ENCODE measurements around the gene TCAP. TPM values are rescaled to one million over a fixed set of nuclear protein-coding genes. Genes with fewer than 3 reads are reported as not detected.
A peak's percentile ranks its signal among the peaks of the same experiment; 100 is the strongest.

Gene TCAP
- polyA plus RNA-seq, 6 donors from 2014 or later: 0.12 to 0.25 (median 0.24) TPM; not detected in 3

DNA sequence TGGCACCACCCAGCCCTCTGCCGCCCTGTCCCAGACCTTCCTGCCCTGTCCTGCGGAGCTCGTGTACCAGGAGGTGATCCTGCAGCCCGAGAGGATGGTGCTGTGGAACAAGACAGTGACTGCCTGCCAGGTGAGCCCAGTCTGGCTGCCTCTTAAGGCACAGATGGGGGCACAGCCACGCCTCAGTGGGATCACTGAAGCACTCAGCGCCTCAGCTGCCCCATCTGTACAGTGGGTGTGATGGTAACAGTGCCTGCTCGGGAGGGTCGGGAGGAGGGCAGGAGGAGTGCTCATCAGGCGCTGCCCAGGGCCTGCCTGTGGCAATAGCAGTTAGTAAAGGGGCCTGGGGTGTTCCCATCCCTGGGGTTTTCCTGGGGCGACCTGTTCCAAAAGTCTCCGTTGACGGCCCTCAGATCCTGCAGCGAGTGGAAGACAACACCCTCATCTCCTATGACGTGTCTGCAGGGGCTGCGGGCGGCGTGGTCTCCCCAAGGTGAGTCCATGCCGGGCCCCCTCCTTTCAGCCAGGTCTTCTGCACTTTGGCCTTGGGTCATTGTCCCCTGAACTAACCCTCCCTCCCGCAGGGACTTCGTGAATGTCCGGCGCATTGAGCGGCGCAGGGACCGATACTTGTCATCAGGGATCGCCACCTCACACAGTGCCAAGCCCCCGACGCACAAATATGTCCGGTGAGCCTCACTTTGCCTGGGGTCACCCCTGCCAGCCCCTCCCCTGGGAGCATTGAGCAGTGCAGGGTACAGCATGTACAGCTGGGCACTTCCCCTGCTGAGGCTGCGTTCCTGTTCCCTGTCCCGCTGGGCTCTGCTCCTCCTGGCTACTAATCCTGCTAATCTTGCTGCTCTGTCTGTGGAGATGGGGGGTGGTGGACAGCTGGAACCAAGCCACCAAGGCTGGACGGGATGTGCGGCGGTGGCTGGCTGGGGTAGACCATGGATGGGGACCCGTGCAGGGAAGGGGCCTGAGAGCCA is 4.5 kb upstream of the TCAP start:
- ATAC-seq (ENCODE audit: low read depth in 2 of 2) (no peak), DNase-seq (no peak)
- H3K27ac Mint-ChIP-seq: peak overlapping the region; percentile 64 to 95 (median 80)
- peak overlapping the region in 5 of 8 donors; percentile 52 to 85 (median 62) for H3K4me3 Mint-ChIP-seq
- H3K4me1 Mint-ChIP-seq: peaks cover 42 to 65% (median 52%) of the 10 kb centered on the region in 3 donors
- no peaks in the 10 kb centered on the region for H3K9me3 Mint-ChIP-seq
- no peaks in the 10 kb centered on the region for H3K27me3 Mint-ChIP-seq
- H3K36me3 Mint-ChIP-seq: peaks cover 0 to 11% of the 10 kb centered on the region in 2 donors

DNA sequence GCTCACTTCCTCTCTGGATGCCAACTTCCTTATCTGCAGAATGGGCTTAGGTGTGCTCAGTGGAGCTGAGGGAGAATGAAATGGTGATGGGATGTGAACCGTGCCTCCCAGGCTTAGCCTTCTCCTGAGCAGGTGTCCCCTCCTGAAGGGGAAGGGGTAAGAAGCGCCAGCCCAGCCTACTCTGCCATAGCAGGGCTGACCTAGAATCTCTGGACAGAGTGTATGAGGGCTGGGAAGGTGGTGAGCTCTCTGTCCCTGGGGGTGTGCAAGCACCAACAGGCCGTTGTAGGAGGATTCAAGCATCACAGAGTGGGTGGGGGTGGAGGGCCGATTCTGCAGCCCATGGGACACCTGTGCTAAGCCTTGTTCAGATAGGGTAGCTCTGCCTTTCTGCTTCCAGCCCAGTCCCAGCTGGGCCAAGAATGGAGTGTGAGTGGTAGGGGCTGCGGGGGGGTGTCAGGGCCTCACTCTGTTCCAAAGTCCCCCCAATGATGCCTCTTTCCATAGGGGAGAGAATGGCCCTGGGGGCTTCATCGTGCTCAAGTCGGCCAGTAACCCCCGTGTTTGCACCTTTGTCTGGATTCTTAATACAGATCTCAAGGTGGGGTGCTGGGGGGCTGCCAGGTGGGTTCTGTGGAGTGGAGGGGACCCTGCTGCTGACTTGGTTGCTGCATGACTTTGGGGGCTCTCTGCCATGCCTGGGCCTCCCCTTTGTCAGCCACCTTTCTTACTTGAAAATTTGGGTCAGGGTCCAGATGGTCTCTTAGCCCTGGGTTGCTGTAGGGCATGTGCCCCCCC is 3.2 kb upstream of the TCAP start:
- ATAC-seq (ENCODE audit: low read depth in 2 of 2): no peak
- H3K36me3 Mint-ChIP-seq: peaks cover 0 to 9% of the 10 kb centered on the region in 2 donors
- peak overlapping the region in 5 of 8 donors; percentile 34 to 80 (median 52) for H3K4me3 Mint-ChIP-seq
- H3K9me3 Mint-ChIP-seq: no peaks in the 10 kb centered on the region
- H3K27ac Mint-ChIP-seq: peak overlapping the region in 3 of 6 donors; percentile 52 to 79 (median 59)
- H3K4me1 Mint-ChIP-seq: peaks cover 41 to 73% (median 52%) of the 10 kb centered on the region in 3 donors
- no peak for DNase-seq
- H3K27me3 Mint-ChIP-seq: peaks cover 0 to 6% (median 0%) of the 10 kb centered on the region in 3 donors

DNA sequence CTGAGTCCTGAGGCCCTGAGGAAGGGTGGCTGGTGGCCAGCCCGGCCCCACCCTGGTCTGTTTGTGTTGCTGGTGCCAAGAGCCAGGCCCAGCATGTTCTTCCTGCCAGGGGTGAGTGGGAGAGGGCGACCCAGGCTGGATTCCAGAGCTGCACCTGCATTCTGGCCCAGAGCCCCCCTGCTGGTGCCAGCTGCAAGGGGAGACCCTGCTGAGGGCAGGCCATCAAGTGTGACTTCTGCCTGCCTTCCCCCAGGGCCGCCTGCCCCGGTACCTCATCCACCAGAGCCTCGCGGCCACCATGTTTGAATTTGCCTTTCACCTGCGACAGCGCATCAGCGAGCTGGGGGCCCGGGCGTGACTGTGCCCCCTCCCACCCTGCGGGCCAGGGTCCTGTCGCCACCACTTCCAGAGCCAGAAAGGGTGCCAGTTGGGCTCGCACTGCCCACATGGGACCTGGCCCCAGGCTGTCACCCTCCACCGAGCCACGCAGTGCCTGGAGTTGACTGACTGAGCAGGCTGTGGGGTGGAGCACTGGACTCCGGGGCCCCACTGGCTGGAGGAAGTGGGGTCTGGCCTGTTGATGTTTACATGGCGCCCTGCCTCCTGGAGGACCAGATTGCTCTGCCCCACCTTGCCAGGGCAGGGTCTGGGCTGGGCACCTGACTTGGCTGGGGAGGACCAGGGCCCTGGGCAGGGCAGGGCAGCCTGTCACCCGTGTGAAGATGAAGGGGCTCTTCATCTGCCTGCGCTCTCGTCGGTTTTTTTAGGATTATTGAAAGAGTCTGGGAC is 2.4 kb upstream of the TCAP start:
- H3K36me3 Mint-ChIP-seq: peaks cover 0 to 9% of the 10 kb centered on the region in 2 donors
- no peaks in the 10 kb centered on the region for H3K9me3 Mint-ChIP-seq
- DNase-seq: no peak
- peaks cover 0 to 8% (median 0%) of the 10 kb centered on the region in 3 donors for H3K27me3 Mint-ChIP-seq
- H3K4me1 Mint-ChIP-seq: peaks cover 38 to 76% (median 50%) of the 10 kb centered on the region in 3 donors
- H3K27ac Mint-ChIP-seq: peak overlapping the region in 1 of 6 donors; percentile 52
- H3K4me3 Mint-ChIP-seq: no peak overlapping the region
- no peak for ATAC-seq (ENCODE audit: low read depth in 2 of 2)

DNA sequence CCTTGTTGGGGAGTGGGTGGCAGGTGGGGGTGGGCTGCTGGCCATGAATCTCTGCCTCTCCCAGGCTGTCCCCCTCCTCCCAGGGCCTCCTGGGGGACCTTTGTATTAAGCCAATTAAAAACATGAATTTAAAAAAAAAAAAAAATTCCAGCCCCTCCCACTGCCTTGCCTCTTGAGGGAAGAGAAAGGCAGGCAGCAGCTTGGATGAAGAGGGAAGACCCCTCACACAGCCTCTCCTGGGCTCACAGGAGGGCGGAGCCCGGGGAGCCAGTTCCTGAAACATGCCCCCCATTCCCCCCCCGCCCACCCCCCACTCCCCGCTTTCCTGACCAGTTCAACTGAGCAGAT is 1.8 kb upstream of the TCAP start:
- ATAC-seq (ENCODE audit: low read depth in 2 of 2): no peak
- no peak overlapping the region for H3K4me3 Mint-ChIP-seq
- no peak for DNase-seq
- H3K4me1 Mint-ChIP-seq: peaks cover 33 to 75% (median 47%) of the 10 kb centered on the region in 3 donors
- peaks cover 0 to 9% of the 10 kb centered on the region in 2 donors for H3K36me3 Mint-ChIP-seq
- H3K27me3 Mint-ChIP-seq: peaks cover 0 to 9% (median 2%) of the 10 kb centered on the region in 3 donors
- H3K27ac Mint-ChIP-seq: no peak overlapping the region
- no peaks in the 10 kb centered on the region for H3K9me3 Mint-ChIP-seq

DNA sequence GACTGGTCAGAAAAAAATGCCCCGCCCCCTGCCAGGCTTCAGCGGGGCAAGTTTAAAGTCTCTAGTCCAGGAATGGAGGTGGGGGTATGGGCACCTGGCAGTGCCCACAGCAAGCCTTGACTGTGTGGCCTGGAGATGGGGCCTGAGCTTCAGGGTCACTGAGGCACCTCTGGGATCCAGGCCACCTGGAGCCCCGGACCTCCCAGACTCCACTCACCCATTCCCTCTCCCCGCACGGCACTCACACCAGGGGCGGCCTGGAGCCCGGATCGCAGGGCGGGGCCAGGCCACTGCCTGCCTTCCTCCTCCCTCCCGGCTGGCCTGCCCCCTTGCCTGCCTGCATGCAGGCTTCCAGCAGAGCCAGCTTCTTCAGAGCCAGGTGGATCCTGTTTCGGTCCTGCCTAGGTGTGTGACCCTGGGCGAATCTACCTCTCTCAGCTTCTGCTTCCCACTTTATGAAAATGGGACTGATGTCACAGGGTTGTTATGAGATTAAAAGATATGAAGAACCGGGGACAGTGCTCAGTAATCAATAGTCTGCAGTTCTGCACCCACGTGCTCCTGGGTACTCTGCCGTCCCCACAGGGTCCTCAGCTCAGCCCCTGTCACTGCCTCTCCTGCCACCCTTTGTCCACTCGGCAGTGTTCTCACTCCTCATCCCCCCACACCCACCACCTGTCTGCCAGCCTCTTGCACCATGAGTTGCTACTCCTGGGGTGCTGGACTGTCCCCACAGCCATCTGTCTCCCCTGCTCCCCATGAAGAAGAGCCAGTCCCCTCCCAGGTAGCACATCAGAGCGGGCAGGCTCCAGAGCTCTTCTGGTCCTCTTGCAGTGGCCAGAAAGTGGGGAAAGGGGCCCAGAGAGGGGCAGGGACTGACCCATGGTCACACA is 1.2 kb upstream of the TCAP start:
- ATAC-seq (ENCODE audit: low read depth in 2 of 2) (no peak), DNase-seq (no peak)
- Mint-ChIP-seq H3K4me1 (peaks cover 33 to 75% (median 46%) of the 10 kb centered on the region in 3 donors), H3K36me3 (peaks cover 0 to 9% of the 10 kb centered on the region in 2 donors), H3K27ac (peak overlapping the region in 2 of 6 donors; percentile 31 to 74), H3K9me3 (no peaks in the 10 kb centered on the region), H3K4me3 (peak overlapping the region in 1 of 8 donors; percentile 3), H3K27me3 (peaks cover 5 to 15% (median 8%) of the 10 kb centered on the region in 3 donors)

DNA sequence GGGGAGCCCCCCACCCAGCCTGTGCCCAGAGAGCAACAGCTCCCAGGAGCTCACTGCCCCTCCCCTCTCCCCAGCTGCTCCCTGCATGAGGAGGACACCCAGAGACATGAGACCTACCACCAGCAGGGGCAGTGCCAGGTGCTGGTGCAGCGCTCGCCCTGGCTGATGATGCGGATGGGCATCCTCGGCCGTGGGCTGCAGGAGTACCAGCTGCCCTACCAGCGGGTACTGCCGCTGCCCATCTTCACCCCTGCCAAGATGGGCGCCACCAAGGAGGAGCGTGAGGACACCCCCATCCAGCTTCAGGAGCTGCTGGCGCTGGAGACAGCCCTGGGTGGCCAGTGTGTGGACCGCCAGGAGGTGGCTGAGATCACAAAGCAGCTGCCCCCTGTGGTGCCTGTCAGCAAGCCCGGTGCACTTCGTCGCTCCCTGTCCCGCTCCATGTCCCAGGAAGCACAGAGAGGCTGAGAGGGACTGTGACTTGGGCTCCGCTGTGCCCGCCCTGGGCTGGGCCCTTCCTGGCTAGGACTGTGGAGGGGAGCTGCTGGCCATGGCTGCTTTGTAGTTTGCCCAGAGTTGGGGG is 584 bp downstream of the TCAP start:
- peaks cover 5 to 21% (median 10%) of the 10 kb centered on the region in 3 donors for H3K27me3 Mint-ChIP-seq
- ATAC-seq (ENCODE audit: low read depth in 2 of 2) (peak; percentile 15 to 29), DNase-seq (no peak)
- peak overlapping the region in 1 of 8 donors; percentile 45 for H3K4me3 Mint-ChIP-seq
- peaks cover 25 to 57% (median 38%) of the 10 kb centered on the region in 3 donors for H3K4me1 Mint-ChIP-seq
- no peaks in the 10 kb centered on the region for H3K9me3 Mint-ChIP-seq
- no peak overlapping the region for H3K27ac Mint-ChIP-seq
- peaks cover 0 to 9% of the 10 kb centered on the region in 2 donors for H3K36me3 Mint-ChIP-seq

DNA sequence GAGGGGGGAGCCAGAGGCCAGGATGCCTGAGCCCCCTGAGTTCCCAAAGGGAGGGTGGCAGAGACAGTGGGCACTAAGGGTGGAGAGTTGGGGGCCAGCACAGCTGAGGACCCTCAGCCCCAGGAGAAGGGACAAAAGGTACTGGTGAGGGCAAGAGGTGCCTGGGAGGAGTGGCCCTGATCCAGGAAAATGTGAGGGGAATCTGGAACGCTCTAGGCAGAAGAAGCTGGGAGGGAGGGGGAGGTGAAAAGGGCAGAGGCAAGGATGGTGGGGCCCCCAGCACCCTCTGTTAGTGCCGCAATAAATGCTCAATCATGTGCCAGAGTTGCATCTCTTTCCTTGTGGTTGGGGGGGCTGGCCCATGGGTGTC is 1.1 kb downstream of the TCAP start:
- Mint-ChIP-seq H3K4me1 (peaks cover 24 to 52% (median 33%) of the 10 kb centered on the region in 3 donors), H3K36me3 (peaks cover 0 to 5% of the 10 kb centered on the region in 2 donors), H3K27ac (no peak overlapping the region), H3K9me3 (no peaks in the 10 kb centered on the region), H3K27me3 (peaks cover 5 to 21% (median 10%) of the 10 kb centered on the region in 3 donors), H3K4me3 (peak overlapping the region in 3 of 8 donors; percentile 22 to 45 (median 25))
- DNase-seq: no peak
- no peak for ATAC-seq (ENCODE audit: low read depth in 2 of 2)

DNA sequence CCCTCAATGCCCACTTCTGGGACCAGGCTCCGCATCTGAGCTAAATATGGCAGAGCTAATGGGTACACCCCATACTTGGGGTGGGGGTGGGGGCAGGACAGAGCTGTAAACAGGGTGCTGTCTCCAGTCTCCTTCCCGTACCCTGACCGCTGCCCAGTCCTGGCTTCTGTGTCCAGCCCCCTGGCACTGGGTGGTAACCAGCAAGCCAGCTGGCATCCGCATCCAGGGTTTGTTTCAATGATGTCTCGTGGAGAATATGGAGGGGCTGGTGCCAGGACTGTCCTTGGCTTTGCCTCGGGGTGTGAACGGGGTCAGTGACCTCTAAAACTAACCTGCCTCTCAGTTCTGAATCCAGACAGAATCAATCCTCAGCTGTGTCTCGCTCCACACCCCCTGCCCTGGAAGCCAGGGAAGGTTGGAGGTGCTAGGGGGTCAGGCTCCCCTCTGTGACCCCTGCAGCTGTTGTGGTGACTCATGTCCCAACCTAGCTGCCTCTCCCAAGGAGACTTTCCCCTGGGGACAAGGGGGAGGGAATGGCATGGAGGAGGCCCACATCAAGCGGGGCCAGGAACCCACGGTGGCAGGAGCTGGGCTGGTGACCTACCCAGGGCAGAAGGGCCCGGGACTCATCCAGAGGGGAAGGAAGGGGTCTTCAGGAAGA is 1.6 kb downstream of the TCAP start:
- peak overlapping the region in 3 of 6 donors; percentile 53 to 78 (median 63) for H3K27ac Mint-ChIP-seq
- H3K9me3 Mint-ChIP-seq: no peaks in the 10 kb centered on the region
- ATAC-seq (ENCODE audit: low read depth in 2 of 2): no peak
- DNase-seq: no peak
- no peaks in the 10 kb centered on the region for H3K36me3 Mint-ChIP-seq
- H3K4me1 Mint-ChIP-seq: peaks cover 20 to 51% (median 28%) of the 10 kb centered on the region in 3 donors
- peaks cover 5 to 21% (median 10%) of the 10 kb centered on the region in 3 donors for H3K27me3 Mint-ChIP-seq
- peak overlapping the region in 7 of 8 donors; percentile 22 to 75 (median 52) for H3K4me3 Mint-ChIP-seq

DNA sequence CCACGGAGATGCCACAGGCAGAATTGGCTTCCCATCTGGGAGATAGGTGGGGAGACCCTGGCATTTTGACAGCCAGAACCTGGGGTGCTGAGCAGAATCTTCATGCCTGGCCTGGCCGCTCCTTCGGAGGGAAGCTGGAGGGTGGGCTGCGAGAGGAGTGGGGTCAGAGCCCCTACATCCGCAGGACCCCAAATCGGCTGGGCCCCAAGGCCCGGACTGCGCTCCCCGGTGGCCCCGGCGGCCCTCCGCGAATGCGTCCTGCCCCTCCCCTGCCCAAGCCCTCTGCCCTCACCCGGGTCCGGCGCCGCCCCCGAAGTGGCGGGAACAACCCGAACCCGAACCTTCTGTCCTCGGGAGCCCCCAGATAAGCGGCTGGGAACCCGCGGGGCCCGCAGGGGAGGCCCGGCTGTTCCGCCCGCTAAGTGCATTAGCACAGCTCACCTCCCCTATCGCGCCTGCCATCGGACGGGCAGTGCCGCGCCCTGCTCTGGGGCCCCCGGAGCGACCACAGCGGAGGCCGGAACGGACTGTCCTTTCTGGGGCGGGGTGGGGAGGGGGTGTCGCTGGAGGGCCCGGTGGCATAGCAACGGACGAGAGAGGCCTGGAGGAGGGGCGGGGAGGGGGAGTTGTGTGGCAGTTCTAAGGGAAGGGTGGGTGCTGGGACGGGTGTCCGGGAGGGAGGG is 2.3 kb downstream of the TCAP start:
- DNase-seq (no peak), ATAC-seq (ENCODE audit: low read depth in 2 of 2) (peak; percentile 27 to 31)
- H3K36me3 Mint-ChIP-seq: no peaks in the 10 kb centered on the region
- no peaks in the 10 kb centered on the region for H3K9me3 Mint-ChIP-seq
- H3K4me1 Mint-ChIP-seq: peaks cover 25 to 51% (median 25%) of the 10 kb centered on the region in 3 donors
- peak overlapping the region in 7 of 8 donors; percentile 44 to 81 (median 70) for H3K4me3 Mint-ChIP-seq
- H3K27me3 Mint-ChIP-seq: peaks cover 5 to 21% (median 10%) of the 10 kb centered on the region in 3 donors
- H3K27ac Mint-ChIP-seq: peak overlapping the region in 1 of 6 donors; percentile 53

DNA sequence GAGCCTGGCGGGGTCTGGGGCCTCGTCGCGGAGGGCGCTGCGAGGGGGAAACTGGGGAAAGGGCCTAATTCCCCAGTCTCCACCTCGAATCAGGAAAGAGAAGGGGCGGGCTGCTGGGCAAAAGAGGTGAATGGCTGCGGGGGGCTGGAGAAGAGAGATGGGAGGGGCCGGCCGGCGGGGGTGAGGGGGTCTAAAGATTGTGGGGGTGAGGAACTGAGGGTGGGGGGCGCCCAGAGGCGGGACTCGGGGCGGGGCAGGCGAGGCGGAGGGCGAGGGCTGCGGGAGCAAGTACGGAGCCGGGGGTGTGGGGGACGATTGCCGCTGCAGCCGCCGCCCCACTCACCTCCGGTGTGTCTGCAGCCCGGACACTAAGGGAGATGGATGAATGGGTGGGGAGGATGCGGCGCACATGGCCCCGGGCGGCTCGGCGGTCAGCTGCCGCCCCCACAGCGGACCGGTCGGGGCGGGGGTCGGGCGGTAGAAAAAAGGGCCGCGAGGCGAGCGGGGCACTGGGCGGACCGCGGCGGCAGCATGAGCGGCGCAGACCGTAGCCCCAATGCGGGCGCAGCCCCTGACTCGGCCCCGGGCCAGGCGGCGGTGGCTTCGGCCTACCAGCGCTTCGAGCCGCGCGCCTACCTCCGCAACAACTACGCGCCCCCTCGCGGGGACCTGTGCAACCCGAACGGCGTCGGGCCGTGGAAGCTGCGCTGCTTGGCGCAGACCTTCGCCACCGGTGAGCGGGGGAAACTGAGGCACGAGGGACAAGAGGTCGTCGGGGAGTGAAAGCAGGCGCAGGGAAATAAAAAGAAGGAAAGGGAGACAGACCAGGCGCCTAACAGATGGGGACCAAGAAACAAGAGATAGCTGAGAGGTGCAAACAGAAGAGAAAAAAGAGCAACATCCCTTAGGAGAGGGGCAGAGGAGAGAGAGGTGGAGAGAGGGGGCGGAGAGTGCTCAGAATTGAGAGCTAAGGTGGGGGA is 3.1 kb downstream of the TCAP start, which contains the start of gene PNMT:
TSS of gene PNMT (plus strand) at position 509 of the 980 bp plus-strand sequence. CDS start at position 532, 23 bp downstream.
- Mint-ChIP-seq H3K4me3 (peak within 1 kb of the TSS; percentile 38 to 89 (median 80)), H3K27me3 (peaks cover 5 to 21% (median 10%) of the 10 kb centered on the region in 3 donors), H3K27ac (peak within 1 kb of the TSS in 4 of 6 donors; percentile 53 to 82 (median 67)), H3K9me3 (no peaks in the 10 kb centered on the region), H3K4me1 (peaks cover 26 to 47% (median 29%) of the 10 kb centered on the region in 3 donors), H3K36me3 (no peaks in the 10 kb centered on the region)
- peak; percentile 64 for DNase-seq
- ATAC-seq (ENCODE audit: low read depth in 2 of 2): peak; percentile 70 to 82

All from naive B cell (primary cell).